GM19238 (cell line): ENCODE measurements around the gene SLC16A12.

ENCODE experiments used
- DNase-seq: peaks from one replicate; pipeline ENCODE4 v3.0.0; 2011; ENCODE audit warnings: low spot score; ENCODE audit not compliant: insufficient read length

The SLC16A12 gene, protein sequence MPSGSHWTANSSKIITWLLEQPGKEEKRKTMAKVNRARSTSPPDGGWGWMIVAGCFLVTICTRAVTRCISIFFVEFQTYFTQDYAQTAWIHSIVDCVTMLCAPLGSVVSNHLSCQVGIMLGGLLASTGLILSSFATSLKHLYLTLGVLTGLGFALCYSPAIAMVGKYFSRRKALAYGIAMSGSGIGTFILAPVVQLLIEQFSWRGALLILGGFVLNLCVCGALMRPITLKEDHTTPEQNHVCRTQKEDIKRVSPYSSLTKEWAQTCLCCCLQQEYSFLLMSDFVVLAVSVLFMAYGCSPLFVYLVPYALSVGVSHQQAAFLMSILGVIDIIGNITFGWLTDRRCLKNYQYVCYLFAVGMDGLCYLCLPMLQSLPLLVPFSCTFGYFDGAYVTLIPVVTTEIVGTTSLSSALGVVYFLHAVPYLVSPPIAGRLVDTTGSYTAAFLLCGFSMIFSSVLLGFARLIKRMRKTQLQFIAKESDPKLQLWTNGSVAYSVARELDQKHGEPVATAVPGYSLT

DNA sequence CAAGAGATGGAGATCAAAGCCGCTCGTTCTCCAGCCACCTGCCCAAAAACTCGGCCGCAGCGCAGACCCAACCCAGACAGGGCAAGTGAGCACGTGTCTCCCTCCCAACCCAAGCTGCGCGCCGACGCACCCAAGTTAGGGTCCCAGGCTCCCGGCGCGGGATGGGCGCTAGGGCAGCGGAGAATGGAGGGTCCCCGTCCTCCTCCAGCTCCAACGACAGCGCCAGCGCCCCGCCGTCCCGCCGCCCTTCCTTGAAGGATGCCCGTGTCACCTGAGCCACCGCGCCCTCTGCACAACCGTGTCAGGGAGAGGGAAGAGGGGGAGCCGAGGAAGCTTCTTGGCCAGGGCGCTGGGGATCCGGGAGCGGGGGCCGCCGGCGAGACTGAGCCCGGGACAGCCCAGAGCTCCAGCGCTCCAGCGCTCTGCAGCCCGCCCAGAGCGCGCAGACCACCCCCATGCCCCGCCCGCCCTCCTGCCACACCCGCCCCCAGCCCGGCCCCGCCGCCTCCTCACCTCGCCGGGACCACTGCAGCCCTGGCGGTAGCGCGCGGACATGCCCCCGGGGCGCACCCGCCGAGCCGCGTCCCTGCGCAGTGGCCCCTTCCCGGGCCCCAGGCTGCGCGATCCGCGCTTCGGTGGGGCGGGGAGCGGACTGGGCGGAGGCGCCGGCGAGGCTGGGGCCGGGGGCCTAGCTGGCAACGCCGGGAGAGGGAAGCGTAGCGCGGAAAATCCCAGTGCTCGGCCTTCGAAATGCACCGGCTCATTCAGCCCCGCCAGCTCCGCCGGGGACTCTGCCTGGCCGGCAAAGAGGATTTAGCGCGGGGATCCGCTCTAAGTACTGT, at the start of gene SLC16A12:
TSS of gene SLC16A12 (minus strand) at position 424 of the 842 bp plus-strand sequence. CDS start 73,016 bp downstream, outside the sequence.
- DNase-seq = no peak

DNA sequence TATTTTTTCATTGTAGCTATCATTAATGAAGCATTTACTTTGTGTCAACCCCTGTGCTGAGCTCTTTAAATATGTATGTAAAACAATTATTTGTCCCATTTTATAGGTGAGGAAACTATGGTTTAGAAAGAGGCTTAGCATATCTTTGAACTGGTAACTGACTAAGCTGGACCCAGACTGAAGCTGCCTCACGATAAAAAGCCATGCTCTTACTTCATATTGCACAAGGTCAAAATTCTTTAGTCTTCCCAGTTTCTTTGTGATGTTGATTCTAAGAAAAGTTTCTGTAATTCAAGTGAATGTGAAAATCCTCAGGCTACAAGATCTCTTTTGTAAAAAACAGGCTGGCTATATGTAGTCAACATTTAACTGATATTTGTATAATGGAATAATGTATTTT, 46.6 kb upstream of the SLC16A12 start:
- no peak for DNase-seq

DNA sequence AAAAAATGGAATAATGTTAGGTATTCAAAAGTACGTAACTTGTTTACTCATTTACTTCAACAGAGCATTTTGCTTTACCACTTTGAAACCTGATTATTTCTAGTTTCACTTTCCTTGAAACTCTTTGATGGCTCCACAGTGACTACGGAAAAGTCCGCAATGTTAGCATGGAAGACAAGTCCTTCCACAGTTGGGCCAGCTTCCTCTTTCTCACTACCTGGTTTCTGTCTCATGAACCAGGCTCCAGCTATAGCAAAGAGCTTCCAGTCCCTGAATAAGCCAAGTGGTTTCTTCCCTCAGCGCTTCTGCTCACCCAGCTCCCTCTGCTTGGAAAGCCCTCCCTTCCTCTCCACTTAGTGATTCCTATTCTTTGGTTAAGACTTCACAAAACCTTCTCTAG, 44.8 kb upstream of the SLC16A12 start:
- no peak for DNase-seq

DNA sequence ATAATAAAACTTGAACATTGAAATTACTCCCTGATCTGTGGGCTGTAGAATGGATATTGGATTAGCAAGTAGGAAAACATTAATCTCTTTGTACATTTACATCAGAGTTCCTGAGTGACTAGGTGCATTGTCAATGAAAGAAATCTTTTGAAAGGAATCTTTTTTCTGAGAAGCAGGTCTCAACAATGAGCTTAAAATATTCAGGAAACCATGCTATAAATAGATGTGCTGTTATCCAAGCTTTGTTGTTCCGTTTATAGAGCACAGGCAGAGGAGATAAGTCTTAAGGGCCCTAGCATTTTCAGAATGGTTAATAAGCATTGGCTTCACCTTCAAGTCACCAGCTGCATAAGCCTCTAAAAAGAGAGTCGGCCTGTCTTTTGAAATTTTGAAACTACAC, 41.3 kb upstream of the SLC16A12 start:
- no peak for DNase-seq

DNA sequence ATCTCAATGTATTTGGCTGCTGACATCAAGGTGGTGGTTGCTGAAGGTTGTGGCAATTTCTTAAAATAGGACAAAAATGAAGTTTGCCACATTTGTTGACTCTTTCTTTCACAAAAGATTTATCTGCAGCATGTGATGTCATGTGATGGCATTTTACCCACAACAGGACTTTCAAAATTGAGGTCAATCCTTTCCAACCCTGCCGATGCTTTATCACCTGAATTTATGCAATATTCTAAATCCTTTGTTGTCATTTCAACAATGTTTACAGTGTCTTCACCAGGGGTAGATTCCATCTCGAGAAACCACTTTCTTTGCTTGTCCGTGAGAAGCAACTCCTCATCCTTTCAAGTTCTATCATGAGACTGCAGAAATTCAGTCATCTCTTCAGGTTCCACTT, 40.6 kb upstream of the SLC16A12 start:
- DNase-seq = no peak

DNA sequence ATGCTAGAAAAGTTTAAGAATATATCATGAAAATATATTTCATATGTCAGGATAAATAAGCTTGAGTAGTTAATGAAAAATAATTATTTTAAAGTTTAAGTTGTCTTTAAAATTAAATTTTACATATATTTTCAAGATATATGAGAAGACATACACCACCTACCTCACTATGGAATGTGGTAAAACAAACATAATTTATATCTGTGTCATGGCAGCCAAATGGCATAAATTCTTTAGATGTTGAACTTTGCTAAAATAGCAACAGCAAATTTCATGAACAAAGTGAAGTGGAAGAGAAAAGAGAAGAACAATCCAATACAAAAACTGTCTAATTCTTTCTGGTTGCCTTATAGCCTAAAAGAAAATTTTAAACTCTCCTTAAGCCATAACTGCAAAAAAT, 39.6 kb upstream of the SLC16A12 start:
- no peak for DNase-seq

DNA sequence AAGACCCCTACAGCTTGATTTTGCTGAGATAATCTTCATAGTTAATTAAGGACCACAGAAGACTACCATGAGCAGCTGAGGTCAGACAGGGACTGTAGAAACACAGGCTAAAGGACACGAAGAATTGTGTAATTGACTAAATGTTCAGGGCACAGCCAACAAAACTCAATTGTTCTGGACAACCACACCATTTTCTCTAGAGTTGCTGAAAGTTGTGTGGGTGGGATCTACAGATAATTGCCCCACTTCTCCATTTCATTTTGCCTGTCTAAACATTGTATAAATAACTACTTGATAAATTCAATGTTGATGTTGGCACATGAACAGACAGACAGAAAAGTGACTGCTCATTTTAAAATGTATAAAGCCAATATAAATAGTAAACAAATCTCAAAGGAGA, 39.0 kb upstream of the SLC16A12 start:
- no peak for DNase-seq

DNA sequence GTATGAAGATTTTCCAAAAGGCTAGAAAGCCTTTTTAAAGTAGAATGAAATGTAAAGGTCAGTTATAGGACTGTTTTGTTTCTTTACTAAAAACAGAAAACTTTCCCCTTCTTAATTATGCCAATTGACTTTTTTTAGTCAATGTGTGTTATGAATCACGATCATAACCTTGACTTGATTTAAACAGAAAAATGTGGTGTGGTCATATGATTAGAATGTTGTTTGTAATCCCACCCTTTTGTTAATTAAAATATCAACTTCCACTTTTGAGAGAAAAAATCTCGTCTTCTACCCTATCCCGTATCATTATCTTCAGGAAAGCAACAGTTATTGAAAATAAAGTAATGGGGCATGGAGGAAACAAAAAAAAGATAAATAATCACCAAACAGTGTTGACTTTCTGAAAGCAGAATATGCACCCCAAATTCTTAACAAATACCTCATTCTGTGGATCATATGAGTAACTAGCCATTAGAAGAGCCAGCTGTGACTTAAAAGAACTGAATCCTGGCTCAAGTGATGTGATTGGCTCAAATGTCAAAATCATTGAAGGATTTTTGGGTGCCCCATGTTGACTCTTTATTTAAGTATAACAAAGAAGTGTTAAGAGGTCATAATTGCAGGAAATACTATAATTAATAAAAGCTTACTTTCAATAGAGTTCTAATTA, 32.3 kb upstream of the SLC16A12 start:
- no peak for DNase-seq

DNA sequence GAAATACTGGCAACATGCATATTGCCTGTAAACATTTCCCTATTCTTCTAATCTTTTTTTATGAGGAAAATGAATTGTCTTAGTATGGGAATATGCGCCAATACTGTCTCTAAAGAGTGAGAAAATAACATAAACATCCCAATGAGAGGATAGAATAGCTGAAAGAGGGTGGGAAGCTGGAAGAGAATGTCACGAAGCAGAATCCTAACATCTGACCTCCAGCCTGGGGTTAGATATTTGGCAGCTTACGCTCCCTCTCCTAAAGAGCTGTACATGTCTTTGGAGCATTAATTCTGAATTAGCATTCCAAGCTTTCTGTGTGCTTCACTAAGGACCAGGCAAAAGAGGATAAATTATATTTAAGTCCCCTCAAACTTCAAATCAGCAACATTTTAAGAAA, 31.6 kb upstream of the SLC16A12 start:
- no peak for DNase-seq

DNA sequence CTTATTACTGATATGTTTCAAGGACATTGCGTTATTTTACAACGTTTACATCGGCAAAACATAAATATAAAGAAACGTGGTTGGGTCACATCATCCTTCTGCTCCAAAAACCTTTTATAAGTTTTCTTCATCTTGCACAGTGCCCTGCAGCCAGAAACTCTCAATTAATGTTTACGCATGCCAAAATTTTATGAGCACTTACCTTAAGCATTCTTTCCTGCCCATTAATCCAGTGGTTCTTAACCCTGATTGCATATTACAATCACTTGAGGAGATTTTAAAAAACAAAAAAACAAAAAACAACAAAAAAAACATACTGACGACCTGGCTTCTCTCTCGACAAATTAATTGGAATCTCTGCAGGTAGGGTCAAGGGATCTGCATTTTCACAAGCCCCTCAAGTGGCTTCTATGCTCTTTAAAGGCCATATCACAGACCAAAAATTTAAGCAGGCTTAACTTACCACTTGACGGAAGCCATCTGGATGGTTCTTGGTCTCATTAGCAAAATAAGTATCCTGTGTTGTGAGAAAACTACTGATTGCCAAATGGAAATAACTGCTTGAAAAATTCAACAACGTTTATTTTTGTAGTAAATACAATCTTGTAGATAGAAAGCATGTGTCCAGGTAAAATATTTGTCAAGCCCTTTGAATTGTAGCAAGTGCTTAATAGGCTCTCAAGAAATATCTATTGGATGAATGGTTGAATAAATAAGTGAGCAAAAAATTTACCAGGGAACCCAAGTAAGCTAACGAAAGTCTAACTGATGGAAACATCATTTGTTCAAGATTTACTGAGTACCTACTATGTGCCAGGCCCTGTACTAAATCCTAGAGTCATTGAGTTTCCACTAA, 30.9 kb upstream of the SLC16A12 start:
- DNase-seq = no peak

DNA sequence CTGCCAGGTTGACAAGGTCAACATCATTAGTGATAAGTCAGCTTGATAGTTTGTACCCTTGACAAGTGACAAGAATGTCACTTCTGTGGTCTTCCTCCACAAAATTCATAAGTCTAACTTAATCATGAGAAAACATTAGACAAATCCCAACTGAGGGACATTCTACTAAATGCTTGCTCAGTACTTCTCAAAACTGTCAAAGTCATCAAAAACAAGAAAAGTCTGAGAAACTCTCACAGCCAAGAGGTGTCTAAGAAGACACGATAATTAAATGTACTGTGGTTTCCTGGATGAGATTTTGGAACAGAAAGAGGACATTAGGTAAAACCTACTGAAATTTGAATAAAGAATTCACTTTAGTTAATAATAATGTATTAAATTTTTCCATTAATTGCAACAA, 29.8 kb upstream of the SLC16A12 start:
- DNase-seq = no peak

DNA sequence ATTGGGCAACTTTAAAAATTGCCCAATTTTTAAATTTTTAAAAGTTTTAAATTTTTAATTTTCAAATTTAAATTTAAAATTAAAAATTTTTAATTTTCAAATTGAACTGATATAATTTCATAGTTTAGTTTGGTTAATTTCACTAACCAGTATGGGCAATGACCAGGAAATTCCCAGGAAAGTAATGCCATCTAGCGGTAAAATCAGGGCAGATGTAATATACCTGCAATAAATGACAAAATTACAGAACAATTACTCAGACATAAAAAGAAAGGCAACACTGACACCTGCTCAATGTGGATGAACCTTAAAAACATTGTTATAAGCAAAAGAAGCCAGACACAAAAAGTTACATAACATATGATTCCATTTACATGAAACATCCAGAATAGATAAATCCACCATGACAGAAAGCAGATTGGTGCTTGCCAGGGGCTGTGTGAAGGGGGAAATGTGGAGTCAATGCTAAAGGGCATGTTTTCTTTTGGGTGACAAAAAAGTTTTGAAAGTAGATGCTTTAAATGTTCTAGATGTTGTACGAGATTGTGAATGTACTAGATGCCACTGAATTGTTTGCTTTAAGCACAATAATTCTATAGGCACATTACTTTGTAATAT, 28.6 kb upstream of the SLC16A12 start:
- peak; percentile 7 for DNase-seq

DNA sequence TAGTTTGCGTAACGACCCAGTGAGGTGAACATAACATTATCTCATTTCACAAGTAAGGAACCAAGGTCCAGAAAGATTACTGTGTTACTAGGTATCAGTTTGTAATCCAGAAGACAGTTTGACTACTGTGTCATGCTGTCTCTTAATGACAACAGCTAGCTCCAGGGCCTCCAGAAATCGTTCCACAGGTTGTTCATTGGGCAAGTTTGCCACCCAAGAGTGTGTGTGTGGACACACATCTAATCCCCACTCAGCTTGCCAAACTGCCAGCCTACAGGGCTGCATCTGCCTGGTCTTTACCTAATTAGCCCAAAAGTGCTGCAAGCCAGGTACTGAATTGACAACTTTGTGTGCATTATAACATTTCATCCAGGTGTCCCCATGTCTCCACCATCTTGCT, 27.9 kb upstream of the SLC16A12 start:
- no peak for DNase-seq

DNA sequence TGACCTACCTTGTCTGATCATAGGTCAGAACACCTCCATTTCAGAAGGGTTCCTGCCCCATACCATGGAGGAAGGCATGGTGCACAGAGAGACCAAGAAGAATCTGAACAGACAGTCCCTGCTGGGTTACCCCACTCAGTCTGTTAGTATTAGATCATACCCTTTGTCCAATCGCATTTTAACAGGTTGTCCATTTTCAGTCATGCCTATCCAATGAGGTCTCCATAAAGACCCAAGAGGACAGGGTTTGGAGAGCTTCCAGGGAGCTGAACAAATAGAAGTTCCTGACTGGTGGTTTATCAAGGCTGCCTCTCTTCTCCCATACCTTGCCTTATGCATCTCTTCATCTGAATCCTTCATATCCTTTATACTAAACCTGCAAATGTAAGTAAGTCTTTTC, 21.2 kb upstream of the SLC16A12 start:
- no peak for DNase-seq

DNA sequence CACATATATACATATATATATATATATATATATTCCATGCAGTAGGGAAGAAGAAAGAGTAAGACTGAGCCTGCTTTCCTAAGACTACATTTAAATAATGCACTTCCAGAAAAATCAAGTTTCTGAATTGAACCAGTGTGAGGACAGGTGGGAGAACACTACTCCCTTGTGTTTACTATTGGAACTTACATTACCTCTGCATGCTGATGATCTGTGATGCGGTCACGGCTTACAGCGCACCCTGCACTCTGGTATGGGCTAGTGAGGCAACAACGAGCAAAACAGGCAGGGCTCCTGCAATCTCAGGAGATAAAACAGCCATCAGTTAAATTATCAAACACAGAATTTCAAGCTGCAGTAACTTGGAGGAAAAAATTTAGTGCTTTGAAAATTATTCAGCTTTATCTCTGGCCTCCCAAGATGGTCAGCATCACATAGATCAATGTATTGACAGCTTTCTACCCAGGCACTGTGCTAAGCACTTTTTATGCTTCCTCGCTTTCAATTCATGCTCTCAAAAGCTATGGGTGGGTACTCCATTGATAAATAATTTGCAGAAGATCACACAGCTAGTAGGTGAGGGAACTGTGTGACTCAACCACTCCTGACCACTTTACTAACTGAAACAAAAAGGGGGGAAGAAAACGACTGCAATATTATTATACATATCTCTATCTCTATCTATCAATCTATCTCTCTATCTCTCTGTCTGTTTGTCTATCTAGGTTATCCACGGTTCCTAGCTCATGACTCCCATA, 20.5 kb upstream of the SLC16A12 start:
- DNase-seq = no peak

DNA sequence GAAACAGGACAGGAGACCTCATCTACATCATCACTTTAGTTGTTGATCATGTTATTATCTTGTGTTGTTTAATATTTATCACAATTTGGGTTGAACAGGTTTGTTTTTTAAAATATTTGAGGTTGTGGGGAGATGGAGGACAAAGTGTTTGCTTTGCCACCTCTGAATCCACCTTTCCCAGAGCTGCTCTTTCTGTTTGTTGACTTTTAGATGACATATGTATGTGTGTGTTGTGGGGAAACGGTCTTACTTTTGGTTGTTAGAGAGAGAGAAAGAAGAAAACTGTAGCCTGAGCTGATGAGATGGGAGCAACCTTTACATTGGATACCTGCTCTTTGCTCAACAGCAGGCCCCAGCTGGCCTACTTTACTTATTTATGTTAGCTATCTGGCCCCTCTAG, 19.0 kb upstream of the SLC16A12 start:
- DNase-seq = no peak

DNA sequence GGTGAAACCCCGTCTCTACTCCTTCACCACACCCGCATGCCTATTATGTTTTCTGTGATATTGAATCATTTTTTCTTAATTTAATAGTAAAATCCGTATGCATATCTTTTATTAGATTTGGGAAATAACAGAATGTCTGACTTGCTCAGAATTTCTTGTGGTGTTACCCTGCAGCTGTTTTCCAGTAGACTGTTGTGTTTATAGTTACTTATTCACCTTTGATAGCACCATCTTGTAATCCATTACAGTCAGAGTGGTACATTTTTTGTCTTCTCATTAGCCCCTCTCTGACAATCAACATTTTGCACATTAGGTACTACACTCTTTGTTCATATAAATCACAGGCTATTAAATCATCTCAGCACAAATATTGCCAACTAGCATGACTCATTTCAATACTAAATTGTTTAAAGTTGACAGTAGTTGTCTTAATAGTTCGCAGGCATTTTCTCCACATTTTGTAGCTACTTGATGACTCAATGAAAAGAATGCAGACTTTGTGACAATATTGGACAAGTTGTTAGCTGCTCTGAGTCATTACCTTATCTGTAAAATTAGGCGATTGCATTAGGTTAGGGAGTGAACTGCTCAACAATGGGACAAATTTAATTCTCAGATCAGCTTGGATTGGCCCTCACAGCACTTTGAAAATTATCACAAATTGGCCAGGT, 17.8 kb upstream of the SLC16A12 start:
- DNase-seq = no peak

DNA sequence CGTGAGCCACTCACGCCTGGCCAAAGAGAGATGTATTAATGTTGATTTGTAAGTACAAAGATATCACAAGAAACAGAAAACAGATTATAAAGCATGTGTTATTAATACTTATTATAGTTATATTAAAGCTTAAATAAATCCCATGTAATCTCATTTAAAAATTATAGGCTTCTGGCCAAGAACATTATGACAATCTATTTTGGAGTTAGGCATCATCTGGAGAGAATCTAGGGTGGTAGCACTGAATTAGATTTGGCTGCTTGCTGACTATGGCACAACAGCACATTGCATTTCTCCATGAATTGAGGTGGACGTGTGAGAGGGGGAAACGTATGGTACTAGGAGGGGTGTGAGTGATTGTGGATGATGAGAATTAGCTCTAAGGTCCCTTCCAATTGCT, 16.8 kb upstream of the SLC16A12 start:
- no peak for DNase-seq

DNA sequence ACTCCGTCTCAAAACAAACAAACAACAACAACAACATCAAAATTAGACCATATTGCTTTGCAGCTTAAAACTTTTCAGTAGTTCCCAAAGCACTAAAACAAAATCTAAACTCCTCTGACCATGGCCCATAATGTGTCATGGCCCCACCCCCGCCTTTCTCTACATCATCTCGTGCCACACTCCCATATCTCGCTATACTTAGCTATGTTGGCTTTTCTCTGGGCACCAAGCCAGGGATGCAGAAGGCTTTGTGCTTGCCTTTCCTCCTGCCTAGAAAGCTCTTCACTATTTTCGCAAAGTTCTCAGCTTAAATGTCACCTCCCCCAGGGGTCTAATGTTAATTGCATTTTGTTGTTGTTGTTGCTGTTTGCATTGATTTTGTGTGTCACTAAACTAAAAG, 15.1 kb upstream of the SLC16A12 start:
- DNase-seq = no peak
